TTC549 (cell line): ENCODE results near the gene AFF1.

Experiments
- FAIRE-seq: peaks from 2 replicates; lab custom pipeline; 2012; peaks lifted over from hg19 to GRCh38; lab: Jason Lieb, UNC

Gene AFF1

GRCh38 chr4:87165892-87166291 is 231.1 kb downstream of the AFF1 start:
- no peak for FAIRE-seq

GRCh38 chr4:87166296-87166854 is 231.6 kb downstream of the AFF1 start:
- no peak for FAIRE-seq

DNA sequence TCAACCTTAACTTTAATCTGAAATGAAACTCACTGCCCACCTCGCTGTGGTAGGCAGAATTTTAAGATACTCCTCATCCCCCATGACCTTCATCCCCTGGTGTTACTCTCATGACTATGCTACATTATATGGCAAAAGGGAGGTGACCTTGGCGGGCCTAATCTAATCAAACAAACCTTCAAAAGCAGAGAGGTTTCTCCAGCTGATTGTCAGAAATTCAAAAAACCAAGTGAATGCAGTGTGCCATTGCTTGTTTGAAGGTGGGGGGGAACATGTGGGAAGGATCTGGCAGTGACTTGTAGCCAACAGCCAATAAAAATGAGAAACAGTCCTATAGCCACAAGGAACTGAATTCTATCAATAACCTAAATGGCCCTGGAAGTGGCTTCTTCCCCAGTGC is 237.1 kb downstream of the AFF1 start:
- FAIRE-seq = no peak

GRCh38 chr4:87174672-87175071 is 239.9 kb downstream of the AFF1 start:
- FAIRE-seq = no peak

GRCh38 chr4:87179751-87180150 is 244.9 kb downstream of the AFF1 start:
- FAIRE-seq = no peak

DNA sequence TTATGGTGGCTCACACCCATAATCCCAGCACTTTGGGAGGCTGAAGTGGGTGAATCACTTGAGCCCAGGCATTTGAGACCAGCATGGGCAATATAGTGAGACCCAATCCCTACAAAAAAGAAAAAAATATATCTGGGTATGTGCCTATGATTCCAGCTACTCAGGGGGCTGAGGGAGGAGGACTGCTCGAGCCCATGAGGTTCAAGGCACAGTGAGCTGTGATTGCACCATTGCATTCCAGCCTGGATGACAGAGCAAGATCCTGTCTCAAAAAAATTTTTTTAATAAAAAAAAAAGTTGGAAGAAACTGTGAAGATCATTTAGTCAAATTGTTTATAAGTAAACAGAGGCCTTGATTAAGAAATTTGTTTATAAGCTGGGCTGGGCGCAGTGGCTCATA is 246.0 kb downstream of the AFF1 start:
- no peak for FAIRE-seq

DNA sequence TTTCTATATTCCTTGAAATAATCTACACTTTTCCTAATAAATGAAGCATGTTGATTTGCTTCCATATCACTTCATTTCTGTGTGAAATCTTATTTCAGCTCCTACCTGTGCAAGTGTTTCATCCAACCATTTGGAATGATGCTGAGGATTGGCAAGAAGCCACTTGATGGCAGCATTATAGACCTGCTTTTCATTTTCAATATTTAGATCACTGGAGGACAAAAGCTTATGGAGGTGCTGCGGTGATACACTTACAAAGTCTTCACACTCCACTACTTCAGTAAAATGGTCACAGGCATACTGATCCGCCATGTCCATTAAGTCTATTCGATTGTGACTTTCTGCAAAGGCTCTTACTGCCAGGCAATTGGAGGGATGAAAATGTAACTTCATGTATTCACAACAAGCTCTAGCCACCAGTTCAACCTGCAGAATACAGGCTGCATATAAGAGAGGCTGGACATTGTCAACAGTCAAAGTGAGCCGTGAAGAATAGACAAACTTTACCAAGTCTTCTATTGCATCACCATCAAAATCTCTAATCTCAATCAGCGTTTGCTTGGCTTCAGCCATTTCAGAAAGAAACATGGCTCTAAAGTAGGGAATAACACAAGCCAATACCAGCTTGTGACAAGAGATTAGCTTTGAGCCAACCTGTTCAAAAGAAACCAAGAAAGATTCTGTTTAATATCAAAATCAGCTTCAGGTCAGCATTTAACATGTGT is 250.5 kb downstream of the AFF1 start:
- FAIRE-seq = no peak

DNA sequence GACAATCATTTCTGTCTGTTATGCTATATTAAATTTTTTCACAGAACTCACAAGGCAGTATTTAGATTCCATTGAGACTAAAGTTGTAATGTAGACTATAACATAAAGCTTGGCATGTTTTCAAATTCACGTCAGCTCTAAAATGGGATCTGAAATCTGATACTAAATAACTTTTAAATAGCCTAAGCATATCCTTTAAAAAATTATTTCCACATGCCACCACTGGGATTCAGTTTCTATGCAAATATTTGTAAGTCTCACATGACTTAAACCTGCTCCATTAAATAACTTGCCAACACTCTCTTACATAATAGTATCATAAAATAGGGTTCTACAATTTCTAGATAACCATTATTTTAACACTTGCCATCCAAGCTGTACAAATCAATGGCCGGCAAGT is 253.2 kb downstream of the AFF1 start:
- no peak for FAIRE-seq

- FAIRE-seq = no peak
Measured at GRCh38 chr4:87188932-87189331, 254.1 kb downstream of the AFF1 start.
